Colon (tissue), 2 donors: ENCODE measurements around the gene CTNNBL1.

Experiments
- FAIRE-seq: peaks from 2 replicates; lab custom pipeline; 2012; peaks lifted over from hg19 to GRCh38; lab: Jason Lieb, UNC
- donor health status: control.
- donor health status: control.

Gene CTNNBL1

DNA sequence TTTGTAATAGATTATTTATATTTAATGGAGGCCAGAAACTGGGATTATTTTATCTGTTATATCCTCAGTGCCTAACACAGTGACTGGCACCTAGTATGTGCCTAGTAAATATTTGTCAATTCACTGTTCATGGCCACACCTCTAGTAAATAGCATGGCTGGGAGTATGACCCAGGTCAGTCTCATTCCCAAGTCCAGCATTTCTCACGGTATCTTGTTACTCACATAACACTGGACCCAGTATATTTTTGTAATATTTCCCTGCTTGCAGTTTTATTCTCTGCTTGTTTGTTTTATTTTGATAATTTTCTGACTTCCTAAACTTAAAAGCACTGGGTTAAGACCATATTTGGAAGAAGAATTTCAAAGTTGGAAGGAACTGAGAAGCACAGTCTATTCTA is 47.7 kb downstream of the CTNNBL1 start:
- no peak for FAIRE-seq

GRCh38 chr20:37742131-37742530 is 48.3 kb downstream of the CTNNBL1 start:
- no peak for FAIRE-seq

GRCh38 chr20:37744347-37744746 is 50.5 kb downstream of the CTNNBL1 start:
- no peak for FAIRE-seq

GRCh38 chr20:37745553-37745952 is 51.7 kb downstream of the CTNNBL1 start:
- FAIRE-seq = no peak

- FAIRE-seq = no peak
Observed at GRCh38 chr20:37748015-37748414, 54.2 kb downstream of the CTNNBL1 start.

DNA sequence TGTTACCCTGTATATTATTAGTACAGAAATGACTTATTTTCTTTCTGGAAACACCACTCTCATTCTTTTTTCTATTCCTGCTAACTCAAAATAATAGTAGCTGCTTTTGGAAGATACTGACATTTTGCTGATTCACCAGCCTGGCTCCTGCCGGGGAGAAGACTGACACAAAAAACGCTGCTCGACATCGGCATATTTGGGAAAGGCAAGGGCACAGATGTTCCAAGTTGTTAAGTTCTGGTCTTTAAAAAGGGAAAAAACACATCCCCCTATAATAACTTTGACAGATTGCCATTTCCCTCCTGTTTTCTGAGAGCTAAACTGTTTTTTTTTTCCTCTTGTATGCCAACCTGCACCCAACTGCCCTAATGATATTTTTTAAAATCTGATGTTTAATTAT is 55.4 kb downstream of the CTNNBL1 start:
- FAIRE-seq = no peak

GRCh38 chr20:37749620-37750403 is 56.0 kb downstream of the CTNNBL1 start:
- FAIRE-seq = no peak

DNA sequence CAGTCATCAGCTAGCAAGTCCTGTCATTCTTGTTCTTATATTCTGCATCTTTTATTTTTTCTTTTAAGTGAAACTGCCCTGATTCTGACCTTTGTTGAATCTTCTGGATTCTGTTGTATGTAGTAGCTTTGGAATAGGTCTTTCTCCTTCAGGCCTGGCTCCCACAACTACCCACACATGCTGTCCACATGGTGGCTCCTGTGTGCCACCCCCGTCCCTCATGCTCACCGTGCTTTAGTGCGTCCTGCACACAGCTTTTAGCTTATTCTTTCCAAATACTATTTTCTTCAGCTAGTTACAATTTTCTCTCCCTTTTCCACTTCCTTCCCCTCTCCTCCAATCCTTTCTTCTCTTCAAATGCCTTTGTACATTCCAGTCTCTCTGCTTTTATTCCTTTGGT is 61.8 kb downstream of the CTNNBL1 start:
- no peak for FAIRE-seq

DNA sequence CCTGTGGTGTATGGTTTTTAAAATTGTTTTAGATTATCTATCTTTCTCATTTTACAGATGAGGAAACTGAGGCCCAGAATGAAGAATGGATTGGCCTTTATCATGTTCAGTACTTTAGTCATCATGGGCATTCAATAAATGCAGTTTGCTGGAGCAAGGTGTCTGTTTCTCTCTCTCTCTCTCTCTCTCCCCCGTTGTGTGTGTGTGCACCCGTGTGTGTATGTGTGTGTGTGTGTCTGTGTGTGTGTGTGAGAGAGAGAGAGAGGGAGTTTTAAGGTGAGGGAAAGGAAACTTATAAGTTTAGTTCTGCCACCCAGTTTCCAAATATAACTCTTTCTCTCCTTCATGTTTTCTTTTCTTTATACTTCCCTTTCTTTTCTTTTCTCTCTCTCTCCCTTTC is 62.4 kb downstream of the CTNNBL1 start:
- FAIRE-seq = no peak

- no peak for FAIRE-seq
Observed at GRCh38 chr20:37757550-37757949, 63.7 kb downstream of the CTNNBL1 start.

DNA sequence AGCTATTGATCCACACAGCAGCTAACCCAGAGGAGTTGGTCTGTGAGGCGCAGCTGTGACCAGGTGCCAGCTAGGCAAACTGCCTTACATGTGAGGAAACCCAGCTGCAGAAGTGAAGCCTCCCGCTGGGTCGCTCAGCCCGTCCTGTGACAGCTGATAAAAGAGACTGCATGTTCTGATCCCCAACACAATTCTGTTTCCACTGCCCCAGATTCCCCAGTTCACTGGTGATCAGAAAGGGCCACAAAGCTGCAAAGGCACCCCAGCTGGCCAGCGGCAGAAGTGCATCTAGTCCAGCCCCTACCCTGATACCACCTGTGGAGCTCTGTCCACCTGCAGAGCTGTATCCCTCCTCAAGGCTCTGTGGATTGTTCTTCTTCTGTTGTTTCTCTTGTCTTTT is 64.5 kb downstream of the CTNNBL1 start:
- FAIRE-seq = no peak

- no peak for FAIRE-seq
Observed at GRCh38 chr20:37759052-37759553, 65.3 kb downstream of the CTNNBL1 start.

GRCh38 chr20:37759761-37760209 is 66.0 kb downstream of the CTNNBL1 start:
- no peak for FAIRE-seq

- FAIRE-seq = no peak
Observed at GRCh38 chr20:37760322-37760721, 66.5 kb downstream of the CTNNBL1 start.

GRCh38 chr20:37762716-37763485 is 69.1 kb downstream of the CTNNBL1 start:
- FAIRE-seq = no peak

- FAIRE-seq = no peak
Observed at GRCh38 chr20:37764333-37764935, 70.6 kb downstream of the CTNNBL1 start.

DNA sequence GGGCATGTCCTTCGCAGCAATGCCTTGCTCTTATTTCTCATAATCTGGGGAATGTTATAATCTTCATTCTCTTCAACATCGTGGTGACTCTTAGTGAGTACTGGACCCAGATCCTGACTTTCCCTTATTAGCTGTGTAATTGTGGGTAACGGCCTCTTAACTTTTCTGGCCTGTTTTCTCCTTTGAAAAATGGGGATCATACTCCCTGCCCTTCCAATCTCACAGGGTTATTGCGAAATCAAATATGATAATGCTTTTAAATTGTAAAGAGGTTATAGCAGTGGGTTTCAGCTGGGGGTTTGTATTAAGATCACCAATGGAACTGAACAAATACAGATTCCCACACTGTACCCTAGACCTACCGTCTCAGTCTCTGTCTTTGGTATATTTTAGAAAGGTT is 77.1 kb downstream of the CTNNBL1 start:
- no peak for FAIRE-seq

DNA sequence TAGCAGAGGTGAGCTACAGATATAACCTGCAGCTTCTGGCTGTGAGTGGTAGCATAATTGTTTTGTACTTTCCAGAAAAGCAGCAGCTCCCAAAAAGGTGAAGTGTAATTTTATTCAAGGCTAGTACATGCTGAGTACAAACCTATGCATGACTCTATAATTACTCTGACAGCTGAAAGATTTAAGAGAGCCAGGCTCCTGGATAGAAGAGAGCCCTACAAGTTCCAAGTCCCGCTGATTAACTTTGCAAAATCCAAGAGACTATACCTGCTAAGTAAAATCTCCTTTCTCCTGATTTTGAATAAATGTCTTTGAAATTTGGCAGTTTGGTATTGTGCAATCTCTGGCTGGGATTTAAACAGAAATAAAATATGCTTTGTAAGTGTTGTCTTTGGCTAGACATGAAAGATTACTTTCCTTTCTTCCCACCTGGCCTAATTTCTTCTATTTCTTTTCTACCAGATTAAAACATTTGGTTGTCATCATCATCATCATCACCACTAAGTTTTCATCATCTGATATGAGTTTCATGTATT is 79.5 kb downstream of the CTNNBL1 start:
- no peak for FAIRE-seq

- no peak for FAIRE-seq
Observed at GRCh38 chr20:37774156-37774555, 80.3 kb downstream of the CTNNBL1 start.

DNA sequence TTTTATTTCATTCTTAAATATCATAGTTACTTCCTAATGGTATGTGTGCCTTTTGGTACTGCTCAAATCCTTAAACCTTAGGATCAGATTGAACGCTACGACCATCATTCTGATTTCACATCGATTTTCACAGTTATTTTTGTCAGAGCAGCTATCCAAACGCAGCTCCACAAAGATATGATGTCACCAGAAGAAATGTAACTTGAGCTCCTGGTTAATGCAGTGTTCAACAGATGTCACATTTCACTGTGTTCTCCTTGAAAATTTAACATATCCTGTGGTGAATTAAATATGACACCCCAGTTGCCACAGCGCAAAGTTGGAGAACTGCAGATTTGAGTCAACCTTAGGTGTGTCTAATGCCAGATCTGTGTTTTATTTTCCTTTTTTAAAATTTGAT is 81.4 kb downstream of the CTNNBL1 start:
- no peak for FAIRE-seq

DNA sequence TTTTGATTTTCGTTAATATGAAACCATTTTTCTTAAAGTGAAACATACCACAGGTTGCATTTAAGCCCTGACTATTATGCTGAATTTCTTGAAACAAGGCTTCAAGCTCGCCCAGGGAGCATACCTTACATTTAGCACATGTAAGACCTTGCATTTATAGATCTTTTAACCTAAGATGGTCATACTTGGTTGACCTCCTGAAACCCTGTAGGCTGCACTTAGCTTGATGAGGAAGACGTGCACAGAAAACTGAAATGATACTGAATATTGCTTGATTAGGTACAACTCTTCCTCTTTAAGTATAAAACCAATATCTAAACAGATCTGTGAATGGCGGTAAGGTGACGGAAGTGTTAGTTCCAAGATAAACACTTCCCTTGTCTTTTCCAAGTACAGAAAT is 82.2 kb downstream of the CTNNBL1 start:
- FAIRE-seq = no peak

GRCh38 chr20:37776526-37776925 is 82.7 kb downstream of the CTNNBL1 start:
- no peak for FAIRE-seq
